GM12891 (cell line): ENCODE measurements around the gene MYL10.

Experiments
- POLR2A ChIP-seq: IDR thresholded peaks from 2 replicates; pipeline ENCODE4 v1.6.1; 2011; ENCODE audit warnings: low read depth, low read length, control low read depth
- POLR2AphosphoS5 ChIP-seq: IDR thresholded peaks from 2 replicates; pipeline ENCODE4 v1.6.1; 2011; ENCODE audit warnings: low read depth, low read length, control low read depth
- SPI1 ChIP-seq: IDR thresholded peaks from 2 replicates; pipeline ENCODE4 v1.6.1; 2011; ENCODE audit warnings: low read depth, low read length, control low read depth
- TAF1 ChIP-seq: IDR thresholded peaks from 2 replicates; pipeline ENCODE4 v1.6.1; 2011; ENCODE audit warnings: low read depth, low read length, control low read depth

- TF ChIP-seq POLR2AphosphoS5 = no peak
- TF ChIP-seq TAF1 = no peak
- no peak for TF ChIP-seq SPI1
- no peak for TF ChIP-seq POLR2A
Observed at GRCh38 chr7:101599787-101600186, 29.3 kb downstream of the MYL10 start.
